Caco-2 (cell line): ENCODE data around the gene TAPBPL. TPM values are rescaled to one million over a fixed set of nuclear protein-coding genes. Genes with fewer than 3 reads are reported as not detected.
A peak's percentile ranks its signal among the peaks of the same experiment; 100 is the strongest.
"Not testable (repeated sequence)": the region's sequence is repeated elsewhere in the genome, so short reads cannot be mapped to it uniquely, and the experiment has no call there.

Experiments used
- BruUV-seq: library from RNA; stranded (reverse); fragments of 400-500 nt; replicated peaks from 2 replicates; lab custom pipeline; 2021; lab: Mats Ljungman, UMichigan
- CTCF ChIA-PET: fragments of 300-600 bp; sonication (Branson Sonifier 250); formaldehyde crosslinking; loops from one replicate; lab custom pipeline; 2022; ENCODE audit warnings: antibody characterized with exemption; lab: Charles Lee
- POLR2A ChIA-PET: fragments of 300-600 bp; sonication (Branson Sonifier 250); formaldehyde crosslinking; loops from one replicate; lab custom pipeline; 2022; ENCODE audit warnings: antibody characterized with exemption; lab: Charles Lee
- DNase-seq, 2 experiments: peaks; one replicate each; pipeline versions ENCODE4 v3.0.0 to v3.0.0-alpha.2; 2020 to 2022
- H3K27me3 ChIP-seq: replicated peaks from 2 replicates; pipeline ENCODE4 v1.6.0; 2011; ENCODE audit warnings: low read length; ENCODE audit not compliant: control insufficient read depth, insufficient read depth
- H3K36me3 ChIP-seq: 2 replicates; pipeline ENCODE4 v1.5.1; 2011; ENCODE audit warnings: low read length; ENCODE audit not compliant: control insufficient read depth, insufficient read depth
- H3K4me1 ChIP-seq: fragments of 250-450 bp; sonication (Bioruptor Pico); 2 replicates; pipeline ENCODE4 v1.5.1; 2020; ENCODE audit warnings: mild to moderate bottlenecking
- H3K4me3 ChIP-seq: 2 replicates; pipeline ENCODE4 v1.5.1; 2011; ENCODE audit warnings: low read depth, mild to moderate bottlenecking, control low read depth, low read length
- H3K9me3 ChIP-seq: fragments of 250-450 bp; sonication (Bioruptor Pico); 2 replicates; pipeline ENCODE4 v1.5.1; 2020; ENCODE audit warnings: mild to moderate bottlenecking, moderate library complexity
- H3K27ac Mint-ChIP-seq: one replicate; pipeline ENCODE4 v1.8.0; 2022; ENCODE audit warnings: mixed read lengths; ENCODE audit not compliant: unreplicated experiment
- H3K27me3 Mint-ChIP-seq: one replicate; pipeline ENCODE4 v1.8.0; 2022; ENCODE audit warnings: mixed read lengths; ENCODE audit not compliant: insufficient read depth, unreplicated experiment
- H3K36me3 Mint-ChIP-seq: one replicate; pipeline ENCODE4 v1.8.0; 2022; ENCODE audit warnings: mild to moderate bottlenecking, mixed read lengths; ENCODE audit not compliant: insufficient read depth, unreplicated experiment
- H3K4me1 Mint-ChIP-seq: one replicate; pipeline ENCODE4 v1.8.0; 2022; ENCODE audit warnings: low read depth, mixed read lengths; ENCODE audit not compliant: unreplicated experiment
- H3K4me3 Mint-ChIP-seq: one replicate; pipeline ENCODE4 v1.8.0; 2022; ENCODE audit warnings: mild to moderate bottlenecking, moderate library complexity, mixed read lengths; ENCODE audit not compliant: unreplicated experiment
- H3K9me3 Mint-ChIP-seq: one replicate; pipeline ENCODE4 v1.8.0; 2022; ENCODE audit warnings: mixed read lengths; ENCODE audit not compliant: unreplicated experiment
- intact Hi-C: fragments of 100-400 bp; cut with micrococcal nuclease; formaldehyde crosslinking; loops from one replicate; pipeline ENCODE4 v1.10.0; 2022; ENCODE audit not compliant: unreplicated experiment
- total RNA-seq: library from RNA; stranded (reverse); gene quantifications from 2 replicates; pipeline ENCODE4 v1.2.3, GENCODE V29; 2022
- TF ChIP-seq, protein P1 (sequence below), 2 experiments: fragments of 200-600 bp in 1 of 2; IDR thresholded peaks; 1 replicate in 1 of 2; 2 replicates in 1 of 2; pipeline versions ENCODE4 v1.5.1 to v1.8.0; 2011 to 2022; ENCODE audit warnings: antibody characterized with exemption in 1 of 2, control low read depth in 1 of 2, inconsistent platforms in 1 of 2, low read depth in 1 of 2, low read length in 1 of 2, mild to moderate bottlenecking in 1 of 2, moderate library complexity in 1 of 2; ENCODE audit not compliant: insufficient read depth in 1 of 2, severe bottlenecking in 1 of 2, unreplicated experiment in 1 of 2

The TAPBPL gene
- total RNA-seq, 1 experiment from 2014 or later, result 9.7 TPM

GRCh38 chr12:6471989-6472360 lies 20.1 kb downstream of the TAPBPL start:
- H3K27me3 Mint-ChIP-seq, result no peaks in the 10 kb centered on the region
- ChIA-PET POLR2A (interaction anchor here (2.4 to 3.2 kb wide), 2 partner anchors 21 to 61 kb away, joined by 9 to 52 read pairs; partner anchors contain the start of gene MRPL51), CTCF (no interaction called here)
- H3K36me3 ChIP-seq, result no peaks in the 10 kb centered on the region
- H3K27ac Mint-ChIP-seq, result no peak overlapping the region
- peaks cover 8% of the 10 kb centered on the region for H3K36me3 Mint-ChIP-seq
- peak overlapping the region; percentile 20 for H3K4me3 Mint-ChIP-seq
- no peak for DNase-seq
- H3K27me3 ChIP-seq, result no peaks in the 10 kb centered on the region
- intact Hi-C loops, result no loop called here
- H3K9me3 Mint-ChIP-seq, result peaks cover 10% of the 10 kb centered on the region
- H3K4me1 ChIP-seq, result no peaks in the 10 kb centered on the region
- TF ChIP-seq, protein P1, sequence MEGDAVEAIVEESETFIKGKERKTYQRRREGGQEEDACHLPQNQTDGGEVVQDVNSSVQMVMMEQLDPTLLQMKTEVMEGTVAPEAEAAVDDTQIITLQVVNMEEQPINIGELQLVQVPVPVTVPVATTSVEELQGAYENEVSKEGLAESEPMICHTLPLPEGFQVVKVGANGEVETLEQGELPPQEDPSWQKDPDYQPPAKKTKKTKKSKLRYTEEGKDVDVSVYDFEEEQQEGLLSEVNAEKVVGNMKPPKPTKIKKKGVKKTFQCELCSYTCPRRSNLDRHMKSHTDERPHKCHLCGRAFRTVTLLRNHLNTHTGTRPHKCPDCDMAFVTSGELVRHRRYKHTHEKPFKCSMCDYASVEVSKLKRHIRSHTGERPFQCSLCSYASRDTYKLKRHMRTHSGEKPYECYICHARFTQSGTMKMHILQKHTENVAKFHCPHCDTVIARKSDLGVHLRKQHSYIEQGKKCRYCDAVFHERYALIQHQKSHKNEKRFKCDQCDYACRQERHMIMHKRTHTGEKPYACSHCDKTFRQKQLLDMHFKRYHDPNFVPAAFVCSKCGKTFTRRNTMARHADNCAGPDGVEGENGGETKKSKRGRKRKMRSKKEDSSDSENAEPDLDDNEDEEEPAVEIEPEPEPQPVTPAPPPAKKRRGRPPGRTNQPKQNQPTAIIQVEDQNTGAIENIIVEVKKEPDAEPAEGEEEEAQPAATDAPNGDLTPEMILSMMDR (IDR thresholded peaks at IDR 0.05; ENCODE audit: insufficient read depth in 1 of 2, low read depth in 1 of 2, low read length in 1 of 2, severe bottlenecking in 1 of 2, unreplicated experiment in 1 of 2), result no peak
- 0 out of 2 replicates have a peak, but pooled peaks cover 8% of the 10 kb centered on the region for H3K9me3 ChIP-seq
- H3K4me3 ChIP-seq, result no peak overlapping the region
- peaks cover 12% of the 10 kb centered on the region for H3K4me1 Mint-ChIP-seq
- BruUV-seq, result no TSS peak

DNA sequence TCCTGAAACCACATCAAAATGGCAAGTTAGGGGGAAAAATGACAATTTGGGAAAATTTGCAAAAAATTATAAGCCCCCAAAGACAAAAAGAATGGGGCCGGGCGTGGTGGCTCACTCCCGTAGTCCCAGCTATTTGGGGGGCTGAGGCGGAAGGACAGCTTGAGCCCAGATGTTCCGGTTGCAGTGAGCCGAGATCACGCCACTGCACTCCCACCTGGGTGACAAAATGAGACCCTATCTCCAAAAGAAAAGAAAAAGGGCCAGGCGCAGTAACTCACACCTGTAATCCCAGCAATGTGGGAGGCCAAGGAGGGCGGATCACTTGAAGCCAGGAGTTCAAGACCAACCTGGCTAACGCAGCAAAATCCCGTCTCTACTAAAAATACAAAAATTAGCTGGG lies 20.6 kb downstream of the TAPBPL start:
- no peaks in the 10 kb centered on the region for H3K4me1 ChIP-seq
- Mint-ChIP-seq H3K9me3 (peaks cover 10% of the 10 kb centered on the region), H3K36me3 (peaks cover 8% of the 10 kb centered on the region), H3K27me3 (no peaks in the 10 kb centered on the region), H3K27ac (no peak overlapping the region), H3K4me1 (peaks cover 12% of the 10 kb centered on the region), H3K4me3 (peak overlapping the region; percentile 20)
- no peak overlapping the region for H3K4me3 ChIP-seq
- TF ChIP-seq, protein P1 (IDR thresholded peaks at IDR 0.05; ENCODE audit: insufficient read depth in 1 of 2, low read depth in 1 of 2, low read length in 1 of 2, severe bottlenecking in 1 of 2, unreplicated experiment in 1 of 2), result no peak
- ChIA-PET POLR2A (no interaction called here), CTCF (no interaction called here)
- 0 out of 2 replicates have a peak, but pooled peaks cover 8% of the 10 kb centered on the region for H3K9me3 ChIP-seq
- intact Hi-C loops, result no loop called here
- no TSS peak for BruUV-seq
- no peak for DNase-seq
- no peaks in the 10 kb centered on the region for H3K27me3 ChIP-seq
- H3K36me3 ChIP-seq, result no peaks in the 10 kb centered on the region

- intact Hi-C loops, H3K9me3 ChIP-seq, DNase-seq, H3K27ac Mint-ChIP-seq, H3K4me3 Mint-ChIP-seq, H3K36me3 Mint-ChIP-seq, H3K4me3 ChIP-seq, H3K9me3 Mint-ChIP-seq, H3K4me1 ChIP-seq, H3K27me3 Mint-ChIP-seq, H3K27me3 ChIP-seq, CTCF ChIA-PET, POLR2A ChIA-PET, BruUV-seq, H3K36me3 ChIP-seq: not testable (repeated sequence)
- H3K4me1 Mint-ChIP-seq, result peaks cover 12% of the 10 kb centered on the region
These were observed 23.6 kb downstream of the TAPBPL start for GRCh38 chr12:6475233-6475975.
